GM21367 (cell line): ENCODE results near the gene HPS1.
A peak's percentile ranks its signal among the peaks of the same experiment; 100 is the strongest.

Experiments used
- ATAC-seq: cut with Tn5 transposase; IDR thresholded peaks from one replicate; pipeline ENCODE4 v1.9.1; 2021; ENCODE audit not compliant: unreplicated experiment

HPS1 gene

GRCh38 chr10:98433881-98434732 is 12.6 kb downstream of the HPS1 start:
- ATAC-seq: no peak

DNA sequence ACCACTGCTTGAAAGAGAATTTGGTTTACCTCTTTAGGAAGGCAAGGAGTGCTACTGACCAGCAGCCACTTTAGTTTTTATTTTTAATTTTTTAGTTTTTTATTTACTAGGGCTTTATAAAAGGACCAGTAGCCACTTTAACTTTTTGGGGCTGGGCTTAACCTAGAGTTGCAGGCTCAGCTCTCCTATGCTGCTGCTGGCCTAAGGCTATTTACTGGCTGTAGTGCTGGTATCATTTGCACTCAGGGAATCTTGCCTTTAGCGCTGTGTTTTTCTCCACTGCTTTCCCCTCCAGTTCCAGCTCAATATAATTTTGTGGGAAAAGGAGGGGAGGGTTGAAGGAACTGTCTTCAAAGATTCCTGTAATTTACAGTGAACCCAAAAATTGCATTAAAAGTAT is 13.4 kb downstream of the HPS1 start:
- no peak for ATAC-seq

- ATAC-seq: no peak
Observed at GRCh38 chr10:98432330-98432729, 14.4 kb downstream of the HPS1 start.

GRCh38 chr10:98431016-98431415 is 15.7 kb downstream of the HPS1 start:
- ATAC-seq: no peak

- no peak for ATAC-seq
Observed at GRCh38 chr10:98430427-98430826, 16.3 kb downstream of the HPS1 start.

- no peak for ATAC-seq
Observed at GRCh38 chr10:98429320-98430072, 17.2 kb downstream of the HPS1 start.

DNA sequence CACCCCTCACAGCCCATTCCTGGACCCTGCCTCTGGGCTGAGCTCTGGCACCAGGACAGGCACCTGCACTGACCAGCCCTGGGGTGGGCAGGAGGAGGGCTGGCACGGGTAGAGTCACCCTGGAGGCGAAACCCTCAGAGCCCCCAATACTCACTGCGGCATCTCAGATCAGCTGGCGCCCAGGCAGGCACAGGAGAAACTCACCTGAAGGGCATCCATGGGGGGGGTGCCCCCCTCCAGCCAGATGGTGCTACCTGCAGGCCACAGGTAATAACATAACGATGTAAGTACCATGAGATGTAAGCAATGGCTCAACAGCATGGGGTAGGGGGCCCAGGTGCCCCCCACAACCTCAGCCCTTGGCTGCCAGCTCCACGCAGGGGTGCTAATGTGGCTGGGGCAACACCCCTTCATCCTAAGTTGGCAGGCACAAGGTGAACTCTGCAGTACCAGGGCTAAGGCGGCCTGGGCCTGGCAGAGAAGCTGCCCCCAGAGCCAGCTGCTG is 19.7 kb downstream of the HPS1 start:
- ATAC-seq: no peak

GRCh38 chr10:98425511-98426352 is 21.0 kb downstream of the HPS1 start:
- ATAC-seq: peak; percentile 71

- ATAC-seq: no peak
Observed at GRCh38 chr10:98424295-98425254, 22.2 kb downstream of the HPS1 start.

GRCh38 chr10:98423691-98424120 is 23.0 kb downstream of the HPS1 start:
- no peak for ATAC-seq

DNA sequence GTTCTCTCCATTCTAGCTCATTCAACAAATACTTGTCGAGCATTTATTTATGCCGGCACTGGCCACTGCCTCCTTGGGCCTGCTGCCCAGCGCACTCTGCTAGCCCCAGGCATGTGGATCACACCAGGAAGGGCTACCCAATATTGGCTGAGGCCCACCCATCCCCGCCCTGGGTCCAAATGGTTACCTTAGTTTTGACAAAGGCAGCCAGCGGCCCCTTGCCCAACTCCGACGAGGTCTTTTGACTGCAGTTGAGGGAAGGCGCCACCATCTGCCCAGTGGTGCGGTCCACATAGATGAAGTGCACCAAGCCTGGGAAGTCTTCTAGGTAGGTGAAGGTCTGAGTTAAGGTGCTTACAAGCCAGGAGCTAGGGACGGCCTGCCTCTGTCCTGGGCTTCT is 24.6 kb downstream of the HPS1 start:
- no peak for ATAC-seq

- no peak for ATAC-seq
Observed at GRCh38 chr10:98420786-98421185, 25.9 kb downstream of the HPS1 start.

GRCh38 chr10:98419469-98420261 is 27.1 kb downstream of the HPS1 start:
- no peak for ATAC-seq

DNA sequence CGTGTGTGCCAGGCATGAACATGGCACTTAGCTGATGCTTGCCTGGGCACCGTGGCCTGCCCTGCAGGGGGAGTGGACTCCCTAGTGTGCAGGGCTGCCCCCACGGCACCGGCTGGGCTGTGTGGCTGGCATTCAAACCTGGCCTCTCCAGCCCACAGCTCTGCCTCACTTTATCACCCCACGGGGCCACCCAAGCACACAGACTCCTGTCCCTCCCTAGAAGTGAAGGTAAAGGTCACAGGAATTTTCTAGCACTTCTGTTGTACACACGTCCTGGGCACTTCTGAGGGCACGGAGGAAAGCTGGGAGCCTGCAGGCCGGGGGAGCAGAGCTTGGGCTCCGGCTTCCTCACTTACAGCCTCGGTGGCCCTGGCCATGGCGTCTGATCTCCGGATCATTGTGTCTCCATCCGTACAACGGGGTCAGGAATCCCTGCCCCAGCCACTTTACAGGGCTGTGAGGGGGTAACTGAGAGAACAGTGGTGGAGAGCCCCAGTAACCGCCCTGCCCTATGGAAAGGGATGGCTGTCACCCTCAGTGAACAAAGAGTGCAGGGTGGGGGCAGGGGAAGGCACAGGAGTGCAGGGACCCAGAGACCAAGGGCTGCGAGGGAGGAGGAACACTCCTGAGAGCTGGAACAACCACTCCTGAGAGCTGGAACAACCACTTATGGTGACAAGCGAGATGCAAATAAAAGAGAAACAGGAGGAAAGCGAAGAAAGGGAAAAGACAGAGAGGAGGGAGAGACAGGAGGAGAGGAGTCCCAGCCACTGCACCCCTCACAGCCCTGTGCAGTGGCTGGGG is 27.9 kb downstream of the HPS1 start:
- no peak for ATAC-seq

GRCh38 chr10:98417973-98418664 is 28.6 kb downstream of the HPS1 start:
- ATAC-seq: no peak

DNA sequence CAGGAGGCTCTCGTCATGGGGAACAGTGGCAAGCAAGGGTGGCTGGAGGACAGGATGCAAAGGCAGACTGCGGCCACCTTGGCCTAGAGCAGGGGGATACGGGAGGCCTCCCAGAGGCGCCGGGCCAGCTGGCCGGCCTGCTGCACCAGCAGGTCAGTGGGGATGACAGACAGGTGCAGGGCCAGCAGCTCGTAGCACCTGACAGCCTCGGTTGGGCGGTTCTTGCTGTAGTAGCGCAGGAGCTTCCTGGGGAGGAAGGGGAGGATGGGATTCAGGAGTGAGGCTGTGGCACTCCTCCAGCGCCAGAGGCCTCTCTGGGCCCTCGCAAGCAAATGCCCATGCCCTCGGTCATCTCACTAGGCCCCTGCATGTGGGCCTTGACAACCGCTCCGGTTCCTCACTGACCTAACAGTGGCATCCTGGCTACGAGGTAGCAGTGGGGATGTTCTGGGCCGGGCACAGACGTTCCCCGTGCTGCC is 29.2 kb downstream of the HPS1 start:
- ATAC-seq: no peak

DNA sequence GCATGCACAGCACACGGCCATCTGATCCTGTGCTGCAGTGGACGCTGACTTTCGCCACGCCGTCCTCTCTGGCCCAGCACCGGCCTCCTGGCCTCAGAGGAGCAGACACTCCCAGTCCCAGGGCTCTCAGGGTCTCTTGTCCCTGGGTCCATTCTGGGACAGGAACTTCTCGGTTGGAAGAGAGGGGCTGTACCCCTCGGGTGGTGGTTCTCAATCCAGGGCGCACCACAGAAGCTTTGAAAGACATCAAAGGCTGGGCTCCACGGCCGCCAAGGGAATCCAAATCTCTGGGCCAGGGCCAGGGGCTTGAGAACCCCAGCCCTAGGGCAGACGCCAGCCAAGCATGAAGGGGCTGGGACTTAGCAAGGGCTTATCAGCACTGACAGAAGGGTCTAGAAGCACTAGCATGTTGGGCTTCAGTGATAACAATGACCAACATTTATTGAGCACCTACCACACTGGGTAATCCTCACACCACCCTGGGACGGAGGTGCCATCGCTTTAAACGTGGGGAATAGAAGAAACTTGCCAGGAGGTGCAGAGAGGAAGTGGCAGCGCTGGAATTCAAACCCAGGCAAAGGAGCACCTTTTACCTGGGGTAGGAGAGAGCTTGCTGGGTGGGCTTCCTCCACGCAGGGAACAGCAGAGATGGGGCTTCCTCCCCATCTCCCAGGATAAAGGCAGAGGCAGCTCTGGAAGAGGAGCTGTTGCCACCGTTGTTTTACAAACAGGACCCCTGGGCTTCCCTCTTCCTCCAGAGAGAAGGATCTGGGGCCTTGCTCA is 29.9 kb downstream of the HPS1 start:
- no peak for ATAC-seq
